ENCODE measurements around the gene SYTL5. TPM values are rescaled to one million over a fixed set of nuclear protein-coding genes. Genes with fewer than 3 reads are reported as not detected.

The SYTL5 gene
- total RNA-seq, 1 donor from 2014 or later: 0.08 TPM

Other genes with a start within 250 kb of the SYTL5 start
- 0.27 and 0.38 TPM in 2 replicates for gene CYBB, start 226.5 kb upstream of the SYTL5 start, total RNA-seq
- gene DYNLT3, start 159.0 kb upstream of the SYTL5 start, total RNA-seq: 28.2 and 35.6 TPM in 2 replicates
- 14.0 and 20.6 TPM in 2 replicates for gene SRPX, start 214.3 kb downstream of the SYTL5 start, total RNA-seq